H1 (cell line): Measurements from ENCODE around the gene SGSH. TPM values are rescaled to one million over a fixed set of nuclear protein-coding genes. Genes with fewer than 3 reads are reported as not detected.

Source experiments
- CTCF ChIA-PET: fragments of 300-600 bp; sonication (Branson Sonifier 250); formaldehyde crosslinking; loops from one replicate; lab custom pipeline; 2021; ENCODE audit not compliant: partially characterized antibody; lab: Charles Lee
- POLR2A ChIA-PET: fragments of 300-600 bp; sonication (Branson Sonifier 250); formaldehyde crosslinking; loops from one replicate; lab custom pipeline; 2021; ENCODE audit warnings: inconsistent platforms; ENCODE audit not compliant: partially characterized antibody; lab: Charles Lee
- DNase-seq, 2 experiments: peaks; one replicate each; pipeline versions ENCODE4 v3.0.0 to v3.0.0-alpha.2; 2010 to 2022; ENCODE audit warnings: low spot score in 2 of 2, low read depth in 1 of 2, mixed read lengths in 1 of 2
- FAIRE-seq: peaks from 2 replicates; lab custom pipeline; 2011; peaks lifted over from hg19 to GRCh38; lab: Jason Lieb, UNC
- H2AFZ ChIP-seq: 2 replicates; pipeline ENCODE4 v1.8.1; 2012; ENCODE audit warnings: low read length, inconsistent platforms
- H2AK5ac ChIP-seq: 2 replicates; pipeline ENCODE4 v1.6.1; 2013; ENCODE audit warnings: low read depth, low read length
- H2BK120ac ChIP-seq: replicated peaks from 2 replicates; pipeline ENCODE3; 2013; ENCODE audit warnings: low read depth, low read length, inconsistent platforms
- H2BK12ac ChIP-seq: 2 replicates; pipeline ENCODE4 v1.6.1; 2013; ENCODE audit warnings: low read depth, low read length
- H2BK15ac ChIP-seq: 2 replicates; pipeline ENCODE4 v1.6.1; 2013; ENCODE audit warnings: low read length
- H2BK20ac ChIP-seq: 2 replicates; pipeline ENCODE4 v1.6.1; 2013; ENCODE audit warnings: low read length
- H2BK5ac ChIP-seq: 2 replicates; pipeline ENCODE4 v1.6.1; 2013; ENCODE audit warnings: low read depth, low read length
- H3K14ac ChIP-seq: 2 replicates; pipeline ENCODE4 v1.6.1; 2013; ENCODE audit warnings: inconsistent platforms; ENCODE audit not compliant: insufficient read length
- H3K18ac ChIP-seq: 2 replicates; pipeline ENCODE4 v1.6.1; 2013; ENCODE audit warnings: low read length; ENCODE audit errors: extremely low read depth
- H3K23ac ChIP-seq: 2 replicates; pipeline ENCODE4 v1.6.1; 2013; ENCODE audit warnings: inconsistent platforms; ENCODE audit not compliant: insufficient read length
- H3K23me2 ChIP-seq: 2 replicates; pipeline ENCODE4 v1.6.1; 2013; ENCODE audit warnings: low read depth, low read length
- H3K27ac ChIP-seq: 2 replicates; pipeline ENCODE4 v1.6.1; 2011; ENCODE audit warnings: low read depth, low read length, inconsistent platforms
- H3K27me3 ChIP-seq, 4 experiments: replicated peaks in 1 of 4; 1 replicate in 1 of 4; 2 replicates in 3 of 4; pipeline versions ENCODE4 v1.6.1 to v1.8.1; 2011 to 2013; ENCODE audit warnings: low read length in 3 of 4, mild to moderate bottlenecking in 3 of 4, inconsistent platforms in 2 of 4, mixed read lengths in 2 of 4, moderate library complexity in 1 of 4; ENCODE audit not compliant: control insufficient read depth in 3 of 4, insufficient read depth in 3 of 4; ENCODE audit errors: extremely low read depth in 1 of 4
- H3K36me3 ChIP-seq, 4 experiments: 2 replicates each; pipeline versions ENCODE4 v1.6.1 to v1.8.1; 2011 to 2013; ENCODE audit warnings: mild to moderate bottlenecking in 4 of 4, low read length in 3 of 4, moderate library complexity in 2 of 4, control low read depth in 1 of 4, inconsistent platforms in 1 of 4; ENCODE audit not compliant: insufficient read depth in 4 of 4, control insufficient read depth in 2 of 4
- H3K4ac ChIP-seq: replicated peaks from 2 replicates; pipeline ENCODE3; 2013; ENCODE audit warnings: low read length, low read depth, mixed read lengths, inconsistent platforms; ENCODE audit not compliant: insufficient read length
- H3K4me1 ChIP-seq, 4 experiments: replicated peaks in 1 of 4; 1 replicate in 1 of 4; 2 replicates in 3 of 4; pipeline versions ENCODE4 v1.6.1 to v1.8.1; 2011 to 2013; ENCODE audit warnings: low read length in 3 of 4, inconsistent platforms in 2 of 4, mixed read lengths in 1 of 4; ENCODE audit not compliant: insufficient read depth in 4 of 4, control insufficient read depth in 3 of 4
- H3K4me2 ChIP-seq, 2 experiments: 2 replicates each; pipeline versions ENCODE4 v1.6.1 to v1.8.1; 2011 to 2013; ENCODE audit warnings: low read depth in 2 of 2, low read length in 2 of 2, control low read depth in 1 of 2, inconsistent platforms in 1 of 2, mild to moderate bottlenecking in 1 of 2; ENCODE audit not compliant: insufficient read depth in 1 of 2
- H3K4me3 ChIP-seq, 4 experiments: fragments of 200-600, 300-600 bp in 1 of 4; sonication (generic), shearing (Covaris generic), sonication (Bioruptor Twin) in 1 of 4; 2 replicates each; pipeline versions ENCODE4 v1.5.1 to v1.8.1; 2011 to 2016; ENCODE audit warnings: low read length in 4 of 4, low read depth in 3 of 4, control low read depth in 2 of 4, inconsistent platforms in 2 of 4, mild to moderate bottlenecking in 2 of 4, mixed read lengths in 1 of 4, moderate library complexity in 1 of 4; ENCODE audit not compliant: insufficient read depth in 2 of 4; ENCODE audit errors: extremely low read depth in 1 of 4
- H3K56ac ChIP-seq: replicated peaks from 2 replicates; pipeline ENCODE3; 2013; ENCODE audit warnings: low read depth, mild to moderate bottlenecking, mixed read lengths, low read length, inconsistent platforms; ENCODE audit not compliant: insufficient read length
- H3K79me1 ChIP-seq: 2 replicates; pipeline ENCODE4 v1.6.1; 2013; ENCODE audit warnings: low read depth, low read length, control low read depth
- H3K79me2 ChIP-seq, 2 experiments: 2 replicates each; pipeline versions ENCODE4 v1.6.1 to v1.8.1; 2012 to 2013; ENCODE audit warnings: low read length in 2 of 2, mild to moderate bottlenecking in 2 of 2, inconsistent platforms in 1 of 2; ENCODE audit not compliant: insufficient read depth in 2 of 2, control insufficient read depth in 1 of 2
- H3K9ac ChIP-seq, 4 experiments: replicated peaks in 1 of 4; 1 replicate in 1 of 4; 2 replicates in 3 of 4; pipeline versions ENCODE4 v1.6.1 to v1.8.1; 2011 to 2013; ENCODE audit warnings: low read depth in 3 of 4, low read length in 3 of 4, control low read depth in 2 of 4, mild to moderate bottlenecking in 2 of 4, moderate library complexity in 2 of 4, inconsistent platforms in 1 of 4; ENCODE audit errors: extremely low read depth in 1 of 4
- H3K9me3 ChIP-seq, 2 experiments: 2 replicates each; pipeline versions ENCODE4 v1.6.1 to v1.8.1; 2012 to 2013; ENCODE audit warnings: mild to moderate bottlenecking in 2 of 2, moderate library complexity in 2 of 2, control low read depth in 1 of 2, inconsistent platforms in 1 of 2, low read depth in 1 of 2, low read length in 1 of 2, mixed read lengths in 1 of 2; ENCODE audit not compliant: insufficient read depth in 2 of 2
- H4K20me1 ChIP-seq, 2 experiments: replicated peaks in 1 of 2; 2 replicates each; pipeline versions ENCODE3 to v1.8.1; 2011 to 2013; ENCODE audit warnings: inconsistent platforms in 2 of 2, low read length in 2 of 2, mild to moderate bottlenecking in 1 of 2; ENCODE audit not compliant: insufficient read depth in 2 of 2, control insufficient read depth in 1 of 2
- H4K5ac ChIP-seq: 2 replicates; pipeline ENCODE4 v1.6.1; 2013; ENCODE audit warnings: low read length, low read depth, mixed read lengths, inconsistent platforms; ENCODE audit not compliant: insufficient read length
- H4K8ac ChIP-seq: 2 replicates; pipeline ENCODE4 v1.8.0; 2013; ENCODE audit warnings: mild to moderate bottlenecking, moderate library complexity, low read length, inconsistent platforms; ENCODE audit not compliant: insufficient read depth; ENCODE audit errors: extremely low read depth
- H4K91ac ChIP-seq: replicated peaks from 2 replicates; pipeline ENCODE3; 2013; ENCODE audit warnings: low read length, mixed read lengths, inconsistent platforms; ENCODE audit not compliant: insufficient read length
- ATF2 ChIP-seq: IDR thresholded peaks from 2 replicates; pipeline ENCODE4 v1.6.1; 2012; ENCODE audit warnings: low read length, inconsistent platforms
- CHD1 ChIP-seq: IDR thresholded peaks from 2 replicates; pipeline ENCODE4 v1.6.1; 2012; ENCODE audit warnings: low read depth, low read length, improper control_type of control experiment
- EP300 ChIP-seq, 2 experiments: IDR thresholded peaks; 1 replicate in 1 of 2; 2 replicates in 1 of 2; pipeline ENCODE4 v1.6.1; 2011 to 2012; ENCODE audit warnings: low read depth in 2 of 2, low read length in 2 of 2, mild to moderate bottlenecking in 2 of 2, borderline replicate concordance in 1 of 2, inconsistent platforms in 1 of 2, moderate library complexity in 1 of 2
- FOSL1 ChIP-seq: IDR thresholded peaks from 2 replicates; pipeline ENCODE4 v1.6.1; 2011; ENCODE audit warnings: mild to moderate bottlenecking, low read depth, low read length, moderate library complexity; ENCODE audit not compliant: insufficient read depth
- GTF2F1 ChIP-seq: IDR thresholded peaks from 2 replicates; pipeline ENCODE4 v1.6.1; 2012; ENCODE audit warnings: low read depth, low read length, improper control_type of control experiment, borderline replicate concordance
- JUND ChIP-seq: IDR thresholded peaks from 2 replicates; pipeline ENCODE4 v1.6.1; 2011; ENCODE audit warnings: mild to moderate bottlenecking, improper control_type of control experiment, low read length
- KDM1A ChIP-seq: fragments of 200-600, 300-600 bp; sonication (generic); IDR thresholded peaks from 2 replicates; pipeline ENCODE4 v1.7.1; 2016; ENCODE audit warnings: mild to moderate bottlenecking, low read length, borderline replicate concordance
- NRF1 ChIP-seq: IDR thresholded peaks from 2 replicates; pipeline ENCODE4 v1.6.1; 2011; ENCODE audit warnings: mild to moderate bottlenecking, low read depth, low read length, improper control_type of control experiment
- SAP30 ChIP-seq: fragments of 300-600 bp; sonication (generic); IDR thresholded peaks from 2 replicates; pipeline ENCODE4 v1.7.1; 2012; ENCODE audit warnings: low read length, moderate library complexity, mild to moderate bottlenecking, inconsistent platforms; ENCODE audit not compliant: insufficient read depth, insufficient replicate concordance
- USF2 ChIP-seq: IDR thresholded peaks from 2 replicates; pipeline ENCODE4 v1.6.1; 2011; ENCODE audit warnings: low read length, improper control_type of control experiment
- WGBS, 2 experiments: shearing (Covaris generic) in 1 of 2; methylation state at CpG; one replicate each; pipeline versions ENCODE4 v1.1.6 to v1.1.7; 2013 to 2015; ENCODE audit warnings: low lambda C conversion rate in 2 of 2, mixed read lengths in 2 of 2, inconsistent platforms in 1 of 2, low coverage in 1 of 2, missing lambda C conversion rate in 1 of 2; ENCODE audit not compliant: insufficient replicate concordance in 2 of 2, insufficient coverage in 1 of 2, insufficient read length in 1 of 2; ENCODE audit errors: extremely low coverage in 1 of 2, missing lambda C conversion rate in 1 of 2; 5-methylcytosine and 5-hydroxymethylcytosine counted together
- polyA plus RNA-seq, 7 experiments: library from polyadenylated mRNA; depleted of rRNA in 3 of 7; stranded (reverse) in 5 of 7; unstranded in 2 of 7; fragments of >200 nt in 5 of 7; fragments of 200-250 nt in 2 of 7; gene quantifications; 1 replicate in 5 of 7; 2 replicates in 1 of 7; 4 replicates in 1 of 7; pipeline versions ENCODE4 v1.2.1 to v1.2.3, GENCODE V29; 2011 to 2013; ENCODE audit warnings: missing spikeins in 2 of 7, mixed read lengths in 2 of 7
- total RNA-seq: library from RNA; stranded (reverse); fragmentation: NEBNext Ultra II Directional; extraction: Animal tissue kit (Norgen Biotek cat#: 25700); gene quantifications from 2 replicates; pipeline ENCODE4 v1.2.1, GENCODE V29; 2021

SGSH gene
- total and polyA plus RNA-seq, 2 of the 8 experiments (the other 6 are each of a cell fraction or from before 2014, with no cell fraction given) = 18.0 to 19.6 TPM

GRCh38 chr17:80189611-80190010 is 30.5 kb downstream of the SGSH start:
- POLR2A ChIA-PET = interaction anchor here (0.6 to 1.4 kb wide), 2 partner anchors 44 to 54 kb away, joined by 3 to 5 read pairs; no protein-coding TSS in a partner anchor
- no peak overlapping the region for H4K5ac ChIP-seq
- no peak for FAIRE-seq
- no peak overlapping the region for H3K23ac ChIP-seq
- CTCF ChIA-PET = interaction anchor here (0.6 to 2.8 kb wide), 7 partner anchors 11 to 184 kb away, joined by 3 to 9 read pairs (median 3); no protein-coding TSS in a partner anchor
- H3K4me1 ChIP-seq = no peaks in the 10 kb centered on the region
- peaks cover 0 to 1% of the 10 kb centered on the region in 2 experiments for H4K20me1 ChIP-seq
- no peak overlapping the region for H2BK12ac ChIP-seq
- no peak overlapping the region for H3K9ac ChIP-seq
- H3K36me3 ChIP-seq = no peaks in the 10 kb centered on the region
- no peak overlapping the region for H4K8ac ChIP-seq
- H3K4me2 ChIP-seq = no peak overlapping the region
- H2AK5ac ChIP-seq = no peak overlapping the region
- no peaks in the 10 kb centered on the region; a peak in 1 of 7 replicates for H3K27me3 ChIP-seq
- H3K79me2 ChIP-seq = no peaks in the 10 kb centered on the region
- no peak overlapping the region for H2BK20ac ChIP-seq
- no peaks in the 10 kb centered on the region for H3K9me3 ChIP-seq
- no peak overlapping the region for H2AFZ ChIP-seq
- H3K79me1 ChIP-seq = no peaks in the 10 kb centered on the region
- WGBS, 2 experiments = 92% methylated on average over 23 of the region's 23 CpGs; no CpG with 5 or more reads in 1 of the 2 experiments
- H3K56ac ChIP-seq = no peak overlapping the region
- no peaks in the 10 kb centered on the region for H3K23me2 ChIP-seq
- H2BK15ac ChIP-seq = no peak overlapping the region
- H3K27ac ChIP-seq = no peak overlapping the region
- H3K4ac ChIP-seq = peak overlapping the region; percentile 63
- no peak overlapping the region for H3K14ac ChIP-seq
- H3K4me3 ChIP-seq = no peak overlapping the region
- DNase-seq = no peak
- no peak overlapping the region; the same call in 1 of the 2 replicates for H3K18ac ChIP-seq
- no peak overlapping the region for H2BK120ac ChIP-seq
- no peak overlapping the region for H2BK5ac ChIP-seq
- H4K91ac ChIP-seq = no peak overlapping the region
- no peak for TF ChIP-seq EP300 (IDR thresholded peaks at IDR 0.05; ENCODE audit: borderline replicate concordance in 1 of 2, low read depth in 2 of 2, low read length in 2 of 2)
- TF ChIP-seq JUND = no peak
- TF ChIP-seq FOSL1 = no peak
- no peak for TF ChIP-seq NRF1
- TF ChIP-seq KDM1A = no peak
- no peak for TF ChIP-seq GTF2F1
- TF ChIP-seq ATF2 = no peak
- TF ChIP-seq USF2 = no peak
- TF ChIP-seq SAP30 = no peak
- no peak for TF ChIP-seq CHD1
